NCI-H1417 (cell line): Measurements from ENCODE around the gene TRPC5OS.
A peak's percentile ranks its signal among the peaks of the same experiment; 100 is the strongest.

ENCODE experiments used
- DNase-seq, 3 experiments: peaks; one replicate each; lab custom pipeline; 2025; lab: John Stamatoyannopoulos, UW

Gene TRPC5OS

DNA sequence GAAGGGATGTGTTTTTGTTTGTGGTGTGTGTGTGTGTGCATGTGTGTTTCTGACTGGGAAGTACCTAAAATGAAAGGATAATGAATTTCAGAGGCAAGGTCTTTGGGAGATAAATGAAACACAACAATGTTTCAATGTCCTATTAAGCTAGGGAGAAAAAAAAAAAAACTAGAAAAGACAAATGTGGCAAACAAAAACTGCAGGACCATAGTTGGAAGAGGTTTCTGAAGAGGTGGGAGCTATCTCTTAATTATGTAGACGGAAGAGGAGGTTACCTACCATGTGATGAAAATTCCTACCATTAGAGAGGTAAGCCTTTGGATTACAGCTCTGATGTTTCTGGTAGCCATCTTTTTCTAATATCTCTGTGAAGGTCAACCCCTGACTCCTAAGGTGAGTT is at the start of gene TRPC5OS:
Gene TRPC5OS (plus strand): TSS at position 301 of the 400 bp plus-strand sequence. CDS start 25,669 bp downstream, outside the sequence.
- no peak for DNase-seq

DNA sequence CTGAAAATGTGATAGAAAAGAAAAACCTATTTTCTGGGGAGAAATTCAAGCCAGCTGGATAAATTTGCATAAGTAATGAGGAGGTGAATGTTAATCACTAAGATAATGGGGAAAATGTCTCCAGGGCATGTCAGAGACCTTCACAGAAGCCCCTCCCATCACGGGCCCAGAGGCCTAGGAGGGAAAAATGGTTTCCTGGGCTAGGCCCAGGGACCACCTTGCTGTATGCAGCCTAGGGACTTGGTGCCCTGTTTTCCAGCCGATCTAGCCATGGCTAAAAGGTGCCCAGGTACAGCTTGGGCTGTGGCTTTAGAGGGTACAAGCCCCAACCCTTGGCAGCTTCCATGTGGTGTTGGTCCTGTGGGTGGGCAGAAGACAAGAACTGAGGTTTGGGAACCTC is 46.6 kb upstream of the TRPC5OS start:
- no peak for DNase-seq

DNA sequence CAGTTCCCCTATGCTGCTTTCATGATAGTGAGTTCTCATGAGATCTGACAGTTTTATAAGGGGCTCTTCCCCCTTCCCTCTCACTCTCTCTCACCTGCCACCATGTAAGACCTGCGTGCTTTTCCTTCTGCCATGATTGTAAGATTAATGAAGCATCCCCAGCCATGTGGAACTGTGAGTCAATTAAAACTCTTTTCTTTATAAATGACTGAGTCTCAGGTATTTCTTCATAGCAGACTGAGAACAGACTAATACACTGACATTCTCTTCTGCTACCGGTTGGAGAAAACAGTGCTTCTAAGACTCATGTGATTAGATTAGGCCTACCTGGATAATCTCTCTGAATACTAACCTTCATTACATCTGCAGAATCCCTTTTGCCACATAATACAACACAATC is 45.4 kb upstream of the TRPC5OS start:
- DNase-seq = no peak

GRCh38 chrX:111831343-111831742 is 44.6 kb upstream of the TRPC5OS start:
- DNase-seq = peak in 2 of 3 experiments; percentile 40 to 64

GRCh38 chrX:111837197-111837596 is 38.8 kb upstream of the TRPC5OS start:
- peak in 2 of 3 experiments; percentile 32 to 71 for DNase-seq

DNA sequence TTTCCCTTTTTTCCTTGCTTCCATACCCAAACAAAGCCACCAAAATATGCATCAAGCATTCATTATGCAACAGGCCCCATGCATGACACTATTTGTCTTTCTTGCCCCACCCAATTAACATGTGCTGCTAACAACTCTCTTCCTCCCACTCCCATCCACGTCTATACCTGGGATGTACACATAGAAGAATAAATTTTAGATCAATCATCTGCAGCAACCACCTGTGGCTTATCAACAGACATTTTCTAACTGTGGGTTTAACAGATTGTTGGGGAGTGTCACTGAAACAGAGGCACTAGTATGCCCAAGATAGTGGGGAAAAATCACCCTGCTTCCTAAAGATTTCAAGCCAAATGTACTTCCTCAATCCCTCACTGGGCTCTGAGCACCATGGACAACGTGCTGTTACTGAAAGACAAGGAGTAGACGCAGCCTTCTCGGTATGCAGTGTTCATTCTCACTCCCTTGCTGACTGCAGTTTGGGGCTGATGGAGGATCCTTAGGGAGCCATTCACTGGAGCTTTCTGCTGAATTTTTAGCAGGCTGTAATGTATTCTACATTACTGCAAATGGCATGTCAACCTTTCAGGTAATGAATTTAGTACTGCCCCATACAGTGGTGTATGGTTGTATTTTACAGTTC is 28.4 kb upstream of the TRPC5OS start:
- DNase-seq = no peak

DNA sequence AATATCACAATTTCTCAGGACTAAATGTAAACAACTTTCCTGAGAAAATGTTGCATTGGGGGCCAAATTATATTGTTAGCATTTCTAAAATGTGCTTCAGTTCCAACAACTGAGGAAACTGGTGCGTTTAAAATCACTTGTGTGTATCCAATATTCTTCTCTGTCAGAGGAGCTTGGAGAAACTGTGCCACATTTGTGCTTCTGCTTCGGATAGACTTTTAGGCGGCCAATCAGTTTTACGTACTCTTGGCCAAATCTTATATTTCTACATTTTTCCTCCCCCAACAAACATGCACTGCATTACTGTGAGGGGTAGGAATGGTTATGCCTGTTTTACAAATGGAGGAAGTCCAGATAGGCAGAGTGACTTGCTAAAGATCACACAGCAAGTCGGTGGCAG is 27.4 kb upstream of the TRPC5OS start:
- DNase-seq = no peak

DNA sequence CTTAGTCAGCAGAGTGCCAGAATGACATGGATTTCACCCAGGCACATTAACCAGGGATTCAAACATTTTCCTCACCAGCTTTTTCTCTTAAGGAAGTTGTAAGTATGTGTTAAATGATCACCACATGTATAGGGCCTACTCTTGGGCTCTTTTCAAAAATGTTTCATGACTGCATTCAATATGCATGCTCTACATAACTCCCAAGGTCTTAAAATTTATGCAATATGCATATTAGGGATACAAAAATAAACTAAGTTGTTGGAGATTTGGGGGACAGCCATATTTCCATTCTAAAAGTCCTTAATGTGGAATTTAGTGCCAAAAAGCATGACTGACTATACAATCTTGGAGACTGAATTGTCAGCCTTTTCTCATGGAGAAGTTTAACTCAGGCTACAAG is 25.0 kb upstream of the TRPC5OS start:
- DNase-seq = no peak

GRCh38 chrX:111854556-111855490 is 21.2 kb upstream of the TRPC5OS start:
- DNase-seq = no peak

- DNase-seq = no peak
Observed at GRCh38 chrX:111857534-111858060, 18.4 kb upstream of the TRPC5OS start.

DNA sequence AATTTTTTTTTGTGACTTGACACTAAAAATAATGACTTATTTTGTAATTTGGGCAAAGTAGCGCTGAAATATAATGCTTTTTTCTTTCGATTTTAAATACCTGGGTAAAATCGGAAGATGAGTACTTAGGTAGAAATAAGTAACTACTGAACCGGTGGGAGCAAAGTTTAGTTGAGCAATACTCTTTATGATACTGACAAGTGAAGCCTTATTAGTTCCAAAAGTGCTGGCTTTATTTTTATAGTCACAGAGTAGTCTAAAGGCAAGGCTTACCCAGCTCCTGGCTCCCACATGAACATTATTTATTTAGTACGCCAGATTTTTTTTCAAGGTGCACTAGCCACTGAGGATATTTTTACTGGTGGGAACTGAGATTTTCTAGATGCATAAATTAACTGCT is 14.4 kb upstream of the TRPC5OS start:
- no peak for DNase-seq

DNA sequence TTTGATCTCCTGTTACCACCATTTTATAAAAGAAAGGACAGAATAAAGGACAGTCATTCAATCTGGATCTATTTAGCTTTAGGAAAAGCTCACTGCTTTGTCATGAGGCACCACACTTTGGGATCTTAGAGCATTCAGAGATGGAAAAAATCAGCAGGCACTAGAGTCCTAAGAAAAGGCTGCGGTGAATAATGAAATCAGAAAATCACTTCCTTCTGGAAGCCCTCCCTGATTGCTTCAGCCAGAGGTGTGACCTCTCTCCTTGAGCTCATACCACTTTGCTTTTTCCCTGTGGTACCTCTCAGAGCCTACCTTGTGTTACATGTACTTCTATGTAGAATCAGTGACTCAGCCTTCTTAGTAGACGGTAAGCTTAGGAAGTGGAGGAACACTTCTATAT is 8.7 kb upstream of the TRPC5OS start:
- no peak for DNase-seq

DNA sequence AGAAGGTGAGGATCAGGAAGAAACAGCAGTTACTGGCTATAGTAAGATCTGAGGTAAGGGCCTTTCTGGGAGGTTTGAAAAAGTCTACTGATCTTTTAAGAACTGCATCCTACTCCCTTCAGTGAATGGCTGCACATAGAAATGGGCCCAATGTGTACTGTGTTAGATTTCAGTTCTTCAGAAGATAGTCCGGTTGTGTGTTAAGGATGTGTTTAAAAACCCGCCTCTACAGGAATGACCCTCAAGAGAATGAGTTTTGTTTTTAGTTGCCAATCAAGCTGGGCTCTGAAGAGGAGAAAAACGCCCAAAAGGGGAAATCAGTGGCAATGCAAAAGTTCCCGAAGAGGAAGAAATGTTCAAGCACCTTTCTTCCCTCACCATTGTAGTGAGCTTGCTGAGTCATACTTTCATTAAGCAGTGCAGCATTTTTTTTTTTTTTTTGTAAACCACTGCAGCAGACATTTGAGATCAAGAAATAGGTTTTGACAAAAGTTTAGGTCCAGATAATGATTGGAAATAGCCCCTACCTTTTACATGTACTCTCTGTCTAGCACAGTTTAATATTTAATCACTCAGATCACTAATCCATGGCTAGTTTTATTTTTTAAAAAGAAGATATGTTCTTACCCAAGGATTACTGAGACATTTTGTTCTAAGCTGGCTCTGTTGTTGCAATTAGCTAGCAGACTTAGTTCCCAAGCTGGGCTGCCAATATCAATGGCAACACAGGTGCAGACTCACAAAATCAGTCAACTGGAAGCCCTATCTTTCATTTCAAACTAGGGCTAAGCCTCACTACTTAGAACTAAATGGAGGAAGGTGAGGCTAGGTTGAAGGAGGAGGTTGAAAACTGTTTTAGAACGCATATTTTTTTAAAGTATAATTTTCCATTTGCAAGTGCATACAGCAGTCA is 7.0 kb upstream of the TRPC5OS start:
- no peak for DNase-seq

GRCh38 chrX:111869639-111870034 is 6.3 kb upstream of the TRPC5OS start:
- DNase-seq = peak; percentile 29 to 70 (median 68)

- no peak for DNase-seq
Observed at GRCh38 chrX:111874241-111874640, 1.7 kb upstream of the TRPC5OS start.

- DNase-seq = no peak
Observed at GRCh38 chrX:111876646-111877045, 665 bp downstream of the TRPC5OS start.

DNA sequence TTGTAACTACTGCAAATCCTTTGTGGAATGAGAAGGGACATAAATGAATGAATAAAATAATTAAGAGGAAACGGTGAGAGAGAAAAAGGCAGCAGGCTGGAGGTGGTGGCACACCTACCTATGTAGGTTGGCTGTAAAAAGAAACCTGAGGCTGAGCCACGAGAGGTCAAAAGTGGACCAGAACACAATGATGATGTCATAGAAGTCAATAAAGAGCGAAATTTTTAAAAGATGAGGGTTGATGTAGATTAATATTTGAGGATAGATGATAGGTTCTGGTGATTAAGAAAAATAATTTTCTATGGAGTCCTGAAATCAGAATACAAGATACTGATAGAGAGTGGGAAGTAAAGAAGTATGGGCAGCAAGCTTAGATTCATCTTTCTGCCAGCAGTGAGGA is 1.7 kb downstream of the TRPC5OS start:
- no peak for DNase-seq

GRCh38 chrX:111880735-111881134 is 4.8 kb downstream of the TRPC5OS start:
- no peak for DNase-seq

DNA sequence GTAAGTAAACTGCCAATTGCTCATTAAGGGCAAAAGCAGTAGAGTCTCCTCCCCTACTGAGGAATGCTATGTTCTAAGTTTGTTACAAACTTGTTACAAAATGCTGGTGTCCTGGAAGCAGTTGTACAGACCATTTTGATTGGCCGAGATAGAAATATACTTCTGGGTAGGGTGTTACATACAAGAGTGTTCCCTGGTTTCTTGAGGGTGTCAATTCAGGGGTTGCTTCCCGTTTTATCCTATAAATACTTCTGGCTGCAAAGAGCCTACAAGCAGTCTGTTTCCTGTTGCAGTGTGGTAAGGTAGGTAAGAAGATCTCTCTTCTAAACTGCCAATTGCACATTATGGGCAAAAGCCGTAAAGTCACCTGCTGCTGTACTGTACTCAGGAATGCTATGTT is 5.7 kb downstream of the TRPC5OS start:
- no peak for DNase-seq

- DNase-seq = no peak
Observed at GRCh38 chrX:111886678-111887077, 10.7 kb downstream of the TRPC5OS start.

DNA sequence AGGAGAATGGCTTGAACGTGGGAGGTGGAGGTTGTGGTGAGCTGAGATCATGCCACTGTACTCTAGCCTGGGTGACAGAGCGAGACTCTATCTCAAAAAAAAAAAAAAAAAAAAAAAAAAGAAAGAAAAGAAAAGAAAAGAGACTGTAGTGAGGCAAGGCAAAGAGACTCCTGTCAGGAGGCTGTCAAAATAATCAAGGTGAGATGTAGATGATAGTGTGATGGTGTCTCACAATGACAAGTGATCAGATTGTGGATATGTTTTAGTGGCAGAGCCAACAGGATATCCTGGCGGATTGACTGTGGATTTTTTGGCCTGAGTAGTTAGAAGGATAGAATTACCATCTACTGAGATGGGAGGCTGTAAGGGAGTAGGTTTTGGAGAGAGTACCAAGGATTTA is 12.6 kb downstream of the TRPC5OS start:
- no peak for DNase-seq

- no peak for DNase-seq
Observed at GRCh38 chrX:111892375-111892774, 16.4 kb downstream of the TRPC5OS start.
